CD4-positive, alpha-beta T cell treated with Interleukin-17A for 4 hours (primary cell): Measurements from ENCODE around the gene TANK.
"Not testable (repeated sequence)": the region's sequence is repeated elsewhere in the genome, so short reads cannot be mapped to it uniquely, and the experiment has no call there.

Experiments used
- DNase-seq: peaks from one replicate; pipeline ENCODE4 v3.0.0-alpha.2; 2020; ENCODE audit warnings: mixed read lengths

TANK gene

DNA sequence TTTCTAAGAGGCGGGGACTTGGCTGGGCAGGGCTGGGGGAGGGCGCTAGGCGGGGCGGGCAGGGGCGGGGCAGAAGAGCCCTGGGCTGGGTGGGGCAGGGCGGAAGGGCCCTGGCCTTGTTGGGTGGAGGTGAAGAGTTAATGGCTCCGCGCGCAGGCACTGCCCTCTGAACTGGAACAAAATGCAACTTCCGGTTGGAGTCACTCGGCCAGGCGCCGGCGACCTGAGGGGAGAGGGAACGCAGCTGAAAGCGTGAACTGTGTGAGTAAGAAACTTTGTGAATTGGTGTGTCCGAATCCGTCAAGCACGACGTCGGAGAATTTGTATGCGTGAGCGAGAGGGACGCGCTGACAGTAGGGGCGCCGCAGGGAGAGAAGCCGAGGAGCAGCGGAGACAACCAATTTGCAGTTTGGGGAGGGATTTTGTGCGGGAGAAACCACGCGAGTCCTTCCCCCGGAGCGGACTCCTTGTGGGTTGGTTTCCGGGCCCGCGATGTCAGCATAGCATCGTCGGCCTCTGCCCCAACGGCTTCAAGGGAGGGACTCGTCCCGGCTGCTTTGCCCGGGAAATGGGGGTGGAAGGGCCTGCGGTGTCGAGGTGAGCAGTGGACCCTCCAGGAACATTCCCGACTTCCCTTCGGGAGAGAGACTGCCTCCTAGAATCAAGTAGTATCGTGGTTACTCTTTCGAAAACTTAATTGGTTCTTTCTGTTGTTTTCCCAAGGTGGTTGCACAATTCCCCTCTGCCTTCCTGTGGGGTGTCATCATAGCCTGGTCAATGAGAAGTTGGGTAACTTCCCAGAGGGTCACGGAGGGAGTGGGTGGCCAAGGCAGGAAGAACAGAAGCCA lies at the start of gene TANK:
Gene TANK (plus strand): TSS at position 203 of the 848 bp plus-strand sequence. CDS start 19,235 bp downstream, outside the sequence.
- DNase-seq, result peak; percentile 91

- DNase-seq, result no peak
Measured at GRCh38 chr2:161111531-161111930, 48.7 kb upstream of the TANK start.

DNA sequence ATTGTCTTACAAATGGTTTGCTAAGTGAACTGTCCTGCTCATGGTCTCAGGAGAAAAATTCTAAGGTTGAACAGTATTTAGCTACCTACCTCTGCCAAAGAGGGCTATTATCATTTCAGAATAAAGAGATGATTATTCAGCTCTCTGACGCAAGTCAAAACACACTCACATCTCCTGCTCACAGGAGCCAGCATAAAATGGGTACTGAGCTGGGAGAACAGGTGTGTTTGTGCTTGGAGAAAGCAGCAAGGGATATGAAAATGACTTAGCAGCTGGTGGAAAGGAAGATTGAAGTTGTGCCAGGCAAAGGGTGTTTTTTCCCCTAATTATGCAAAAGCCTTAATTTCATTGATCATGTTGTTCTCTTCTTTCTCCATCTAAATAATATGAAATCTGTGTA lies 47.3 kb upstream of the TANK start:
- DNase-seq, result no peak

DNA sequence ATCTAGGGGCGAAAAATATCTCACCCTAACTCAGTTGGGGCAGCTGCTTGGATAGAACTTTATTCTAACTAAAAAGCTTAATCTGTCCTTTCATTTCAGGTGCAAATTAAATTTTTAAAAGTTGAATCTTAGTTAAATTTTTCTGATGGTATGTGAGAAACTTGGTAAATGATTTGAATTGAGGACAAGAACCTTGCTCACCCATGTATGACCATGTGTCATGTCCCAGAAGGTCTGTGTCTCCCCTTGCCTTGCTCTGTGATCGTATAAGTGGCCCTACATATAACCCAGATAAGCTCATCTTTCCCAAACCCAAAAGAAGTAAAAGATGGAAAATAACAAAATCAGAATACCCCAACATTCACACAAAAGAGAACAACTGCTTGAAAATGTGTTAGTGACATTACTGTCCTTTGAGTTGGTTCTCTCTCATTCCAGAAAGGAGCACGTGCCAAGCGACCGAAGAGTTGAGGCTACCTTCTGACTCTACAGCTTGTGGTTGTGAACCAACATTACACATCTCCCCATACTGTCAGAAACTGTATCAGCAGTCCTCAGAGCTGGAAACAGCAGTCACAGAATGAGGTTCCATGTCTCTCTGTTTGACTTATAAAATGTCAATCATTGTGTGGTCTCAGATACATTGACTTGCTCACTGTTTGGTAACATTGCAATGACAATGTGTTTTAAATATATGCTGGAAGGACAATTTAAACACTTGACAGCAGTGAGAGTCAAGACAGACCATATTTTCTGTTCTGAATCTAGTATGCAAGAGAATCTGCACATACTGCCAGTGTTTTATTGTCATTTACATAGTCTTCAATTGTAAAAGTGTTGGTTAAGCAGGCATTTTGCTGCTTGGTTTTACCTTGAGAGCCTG lies 46.3 kb upstream of the TANK start:
- DNase-seq, result no peak

GRCh38 chr2:161115205-161115604 lies 45.0 kb upstream of the TANK start:
- no peak for DNase-seq

- no peak for DNase-seq
Measured at GRCh38 chr2:161115605-161116380, 44.4 kb upstream of the TANK start.

GRCh38 chr2:161116509-161116908 lies 43.7 kb upstream of the TANK start:
- no peak for DNase-seq

DNA sequence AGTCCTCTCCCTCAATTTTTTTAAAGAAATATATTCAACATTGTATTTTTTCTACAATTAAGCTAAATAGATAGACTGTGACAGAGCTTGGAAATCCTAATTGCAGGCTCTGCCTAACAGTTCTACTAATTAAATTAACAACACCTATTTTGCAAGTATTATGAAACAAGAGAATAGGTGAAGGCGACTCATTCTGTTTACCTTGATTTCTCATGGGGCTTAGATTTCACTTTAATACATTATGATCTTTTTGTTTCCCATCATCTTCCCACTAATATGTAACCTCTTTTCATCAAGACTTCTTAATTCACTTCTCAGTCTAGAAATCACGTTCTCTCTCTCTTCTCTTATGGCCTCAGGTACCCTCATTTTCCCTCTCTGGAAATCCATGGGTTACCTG lies 42.7 kb upstream of the TANK start:
- DNase-seq, result no peak

GRCh38 chr2:161118722-161119121 lies 41.5 kb upstream of the TANK start:
- DNase-seq, result no peak

DNA sequence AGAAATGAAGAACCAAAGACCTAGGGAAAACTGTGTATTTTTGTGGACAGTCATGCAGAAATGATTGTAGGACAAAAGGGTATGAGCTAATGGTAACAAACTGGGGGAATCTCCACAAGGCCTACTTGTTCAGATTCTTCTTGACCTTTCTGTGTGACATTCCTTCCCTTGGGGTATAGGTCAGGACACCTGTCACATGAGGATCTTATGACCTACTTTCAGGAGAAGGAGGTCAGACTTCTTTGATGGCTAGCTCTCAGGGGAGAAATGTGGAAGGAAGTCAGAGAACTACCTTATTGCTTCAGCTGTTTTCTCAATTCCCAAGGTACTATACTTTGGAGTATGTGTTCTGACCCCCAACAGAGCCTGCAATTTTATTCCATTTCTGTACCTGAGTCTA lies 40.7 kb upstream of the TANK start:
- DNase-seq, result no peak

- DNase-seq, result no peak
Measured at GRCh38 chr2:161120775-161121174, 39.5 kb upstream of the TANK start.

GRCh38 chr2:161121622-161122021 lies 38.6 kb upstream of the TANK start:
- no peak for DNase-seq

GRCh38 chr2:161122772-161123530 lies 37.3 kb upstream of the TANK start:
- peak; percentile 31 for DNase-seq

DNA sequence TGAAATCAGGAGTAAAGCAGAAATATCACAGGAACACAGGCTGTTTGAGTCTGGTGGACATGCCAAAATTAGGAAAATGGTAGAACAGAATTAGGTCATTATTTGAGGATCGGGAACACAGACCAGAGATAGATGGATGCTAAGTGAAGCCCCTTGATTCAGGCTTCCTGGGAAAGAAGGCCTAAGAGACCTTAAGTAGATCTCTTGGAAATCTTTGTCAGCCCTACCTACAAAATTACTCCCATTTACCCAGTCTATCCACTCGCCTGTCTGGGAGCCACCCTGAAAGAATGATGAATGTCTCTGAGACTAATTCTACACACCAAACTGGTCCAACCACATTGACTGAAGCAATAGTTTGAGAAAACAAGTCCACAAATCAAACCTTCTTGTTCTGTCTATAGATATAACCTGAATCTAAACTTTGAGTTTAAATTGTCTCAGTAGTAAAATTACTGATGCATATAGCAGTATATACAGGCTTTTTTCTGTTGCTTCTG lies 36.6 kb upstream of the TANK start:
- DNase-seq, result no peak

DNA sequence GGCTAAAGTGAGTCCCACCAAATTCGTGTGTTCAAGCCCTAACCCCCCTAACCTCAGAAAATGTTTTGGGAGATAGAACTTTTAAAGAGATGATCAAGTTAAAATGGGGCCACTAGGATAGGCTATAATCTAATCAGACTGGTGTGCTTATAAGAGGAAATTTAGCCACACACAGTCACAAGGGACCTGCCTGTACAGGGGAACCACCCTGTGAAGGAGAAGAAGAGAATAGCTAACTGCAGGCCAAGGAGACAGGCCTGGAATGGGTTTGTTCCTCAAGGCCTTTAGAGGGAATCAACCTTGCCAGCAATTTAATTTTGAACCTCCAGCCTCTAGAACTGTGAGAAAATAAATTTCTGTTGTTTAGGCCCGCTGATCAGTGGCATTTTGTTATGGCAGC lies 36.0 kb upstream of the TANK start:
- no peak for DNase-seq

GRCh38 chr2:161128885-161129284 lies 31.3 kb upstream of the TANK start:
- DNase-seq, result no peak

DNA sequence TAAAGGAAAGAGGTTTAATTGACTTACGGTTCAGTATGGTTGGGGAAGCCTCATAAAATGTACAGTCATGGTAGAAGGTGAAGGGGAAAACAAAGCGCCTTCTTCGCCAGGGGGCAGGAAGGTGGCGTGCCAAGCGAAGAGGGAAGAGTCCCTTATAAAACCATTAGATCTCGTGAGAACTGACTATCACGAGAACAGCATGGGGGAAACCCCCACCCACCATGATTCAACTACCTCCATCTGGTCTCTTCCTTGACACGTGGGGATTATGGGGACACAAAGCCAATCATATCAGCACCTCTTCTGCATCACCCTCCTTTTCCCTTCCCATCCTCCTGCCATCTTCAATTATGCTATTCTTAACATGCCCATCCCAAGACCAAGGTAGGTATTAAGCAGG lies 29.9 kb upstream of the TANK start:
- DNase-seq, result no peak

DNA sequence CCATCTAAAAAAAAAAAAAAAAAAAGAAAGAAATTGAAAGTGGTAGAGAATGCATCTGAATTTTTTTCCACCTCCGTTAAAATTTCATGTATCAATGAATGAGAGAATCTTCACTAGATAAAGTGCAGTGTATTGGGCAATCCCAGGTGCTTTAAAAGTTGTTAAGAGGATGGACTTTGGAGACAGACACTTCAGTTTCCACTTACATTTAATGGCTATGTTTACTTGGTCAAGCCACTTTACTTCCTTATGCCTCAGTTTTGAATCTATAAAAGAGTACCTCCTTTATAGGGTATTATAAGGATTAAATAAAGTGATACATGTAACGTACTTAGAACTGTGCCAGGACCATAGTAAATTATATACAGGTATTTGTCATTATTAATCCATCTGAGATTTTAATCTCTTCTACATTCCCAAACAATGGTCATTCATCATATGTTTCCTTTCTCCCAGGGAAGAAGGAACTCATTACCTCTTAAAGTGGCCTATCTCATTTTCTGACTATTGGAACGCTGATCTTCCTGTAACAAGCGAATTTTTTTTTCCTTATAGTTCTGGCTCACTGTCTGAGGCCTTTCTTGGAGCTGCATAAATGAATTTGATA lies 29.1 kb upstream of the TANK start:
- DNase-seq, result no peak

GRCh38 chr2:161131804-161132203 lies 28.4 kb upstream of the TANK start:
- no peak for DNase-seq

- DNase-seq, result not testable (repeated sequence)
Measured at GRCh38 chr2:161132384-161132783, 27.8 kb upstream of the TANK start.

DNA sequence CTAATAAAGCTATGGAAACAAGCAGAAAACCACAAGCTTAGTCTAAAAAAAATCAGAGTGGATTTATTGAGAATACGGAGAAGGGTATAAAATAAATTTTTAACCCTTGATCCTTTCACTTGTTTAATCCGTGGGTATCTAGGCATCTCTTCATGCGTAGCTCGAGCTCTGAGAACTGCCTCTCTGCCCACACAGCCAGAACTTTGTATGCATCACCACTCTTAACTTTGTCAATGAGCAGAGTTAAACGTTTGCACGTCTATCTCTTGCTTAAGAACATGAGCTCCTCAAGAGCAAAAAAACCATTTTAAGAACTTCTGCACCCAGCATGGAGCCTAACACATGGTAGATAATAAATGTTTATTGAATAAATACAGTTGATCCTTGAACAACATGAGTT lies 26.9 kb upstream of the TANK start:
- no peak for DNase-seq
